ENCODE measurements around the gene ARHGAP33.

- TF ChIP-seq CTCF (IDR thresholded peaks at IDR 0.05; ENCODE audit: borderline replicate concordance, extremely low read depth, low read length, poor library complexity, severe bottlenecking) (no peak), EZH2 (IDR thresholded peaks at IDR 0.05; ENCODE audit: borderline replicate concordance, low read depth, low read length, severe bottlenecking) (no peak)
Measured at GRCh38 chr19:35789978-35790944, 14.9 kb downstream of the ARHGAP33 start.

Data from DND-41 (cell line).